Brain microvascular endothelial cell (primary cell): ENCODE data around the gene CBX8.

ENCODE experiments used
- DNase-seq: peaks from one replicate; pipeline ENCODE4 v3.0.0-alpha.2; 2020
- H3K27ac ChIP-seq: fragments of 250-450 bp; sonication (Bioruptor Pico); 2 replicates; pipeline ENCODE4 v1.5.1; 2020; ENCODE audit warnings: mild to moderate bottlenecking, moderate library complexity
- H3K27me3 ChIP-seq: fragments of 250-450 bp; sonication (Bioruptor Pico); replicated peaks from 2 replicates; pipeline ENCODE4 v1.5.1; 2020; ENCODE audit warnings: mild to moderate bottlenecking
- H3K36me3 ChIP-seq: fragments of 250-450 bp; sonication (Bioruptor Pico); replicated peaks from 2 replicates; pipeline ENCODE4 v1.5.1; 2020; ENCODE audit warnings: mild to moderate bottlenecking
- H3K4me3 ChIP-seq: 2 replicates; pipeline ENCODE4 v1.5.1; 2011; ENCODE audit warnings: low read depth, mild to moderate bottlenecking, control low read depth, low read length, moderate library complexity
- in situ Hi-C: cut with HindIII; loops from 2 replicates; pipeline ENCODE4 v1.10.0; 2017; ENCODE audit warnings: low sequenced_read_pairs, low pct_ligation_motif_present
- TF ChIP-seq, protein P1 (sequence below): IDR thresholded peaks from 2 replicates; pipeline ENCODE4 v1.5.1; 2011; ENCODE audit warnings: low read depth, mild to moderate bottlenecking, moderate library complexity, low read length, control low read depth, inconsistent platforms; ENCODE audit errors: missing control alignments

CBX8 gene

DNA sequence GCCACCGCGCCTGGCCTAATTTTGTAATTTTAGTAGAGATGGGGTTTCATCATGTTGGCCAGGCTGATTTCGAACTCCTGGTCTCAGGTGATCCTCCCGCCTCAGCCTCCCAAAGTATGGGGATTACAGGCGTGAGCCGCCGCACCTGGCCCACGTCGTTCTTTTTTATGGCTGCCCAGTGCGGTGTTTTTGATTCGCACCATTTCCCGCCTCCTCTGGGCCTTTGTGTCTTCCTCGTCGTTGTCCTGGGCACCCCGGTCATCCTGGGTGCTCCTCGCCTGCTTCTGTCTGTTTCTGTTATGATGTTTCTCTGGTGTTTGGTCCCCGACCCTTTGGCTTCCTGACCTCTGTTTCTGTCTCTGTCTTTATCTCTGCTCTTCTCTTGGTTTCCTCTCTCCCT lies 27.4 kb upstream of the CBX8 start:
- no peaks in the 10 kb centered on the region for H3K27me3 ChIP-seq
- TF ChIP-seq, protein P1, sequence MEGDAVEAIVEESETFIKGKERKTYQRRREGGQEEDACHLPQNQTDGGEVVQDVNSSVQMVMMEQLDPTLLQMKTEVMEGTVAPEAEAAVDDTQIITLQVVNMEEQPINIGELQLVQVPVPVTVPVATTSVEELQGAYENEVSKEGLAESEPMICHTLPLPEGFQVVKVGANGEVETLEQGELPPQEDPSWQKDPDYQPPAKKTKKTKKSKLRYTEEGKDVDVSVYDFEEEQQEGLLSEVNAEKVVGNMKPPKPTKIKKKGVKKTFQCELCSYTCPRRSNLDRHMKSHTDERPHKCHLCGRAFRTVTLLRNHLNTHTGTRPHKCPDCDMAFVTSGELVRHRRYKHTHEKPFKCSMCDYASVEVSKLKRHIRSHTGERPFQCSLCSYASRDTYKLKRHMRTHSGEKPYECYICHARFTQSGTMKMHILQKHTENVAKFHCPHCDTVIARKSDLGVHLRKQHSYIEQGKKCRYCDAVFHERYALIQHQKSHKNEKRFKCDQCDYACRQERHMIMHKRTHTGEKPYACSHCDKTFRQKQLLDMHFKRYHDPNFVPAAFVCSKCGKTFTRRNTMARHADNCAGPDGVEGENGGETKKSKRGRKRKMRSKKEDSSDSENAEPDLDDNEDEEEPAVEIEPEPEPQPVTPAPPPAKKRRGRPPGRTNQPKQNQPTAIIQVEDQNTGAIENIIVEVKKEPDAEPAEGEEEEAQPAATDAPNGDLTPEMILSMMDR: no peak
- no peak for DNase-seq
- in situ Hi-C loops: no loop called here
- H3K4me3 ChIP-seq: no peak overlapping the region
- H3K36me3 ChIP-seq: no peaks in the 10 kb centered on the region
- H3K27ac ChIP-seq: no peak overlapping the region

DNA sequence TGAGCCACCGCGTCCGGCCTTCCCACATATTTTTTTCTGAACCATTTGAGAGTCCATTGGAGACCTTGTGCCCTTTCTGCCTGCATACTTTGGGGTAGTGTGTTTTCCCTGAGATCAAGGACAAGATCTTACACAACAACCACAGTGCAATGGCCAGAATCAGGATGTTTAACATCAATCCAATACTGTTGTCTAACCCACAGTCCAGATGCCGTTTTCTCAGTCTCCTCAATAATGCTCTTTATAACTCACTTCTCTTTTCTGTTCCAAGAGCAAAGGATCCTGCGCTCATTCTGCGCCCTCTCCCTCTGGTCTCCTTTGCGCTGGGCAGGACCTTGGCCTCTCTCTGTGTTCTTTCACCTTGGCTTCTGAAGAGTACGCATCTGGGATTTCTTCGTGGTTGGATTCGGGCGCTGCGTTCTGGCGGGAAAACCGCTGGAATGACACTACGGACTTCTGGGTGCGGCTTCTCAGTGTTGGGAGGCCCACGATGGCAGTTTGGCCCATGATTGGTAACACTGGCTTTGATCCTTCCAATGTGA lies 25.8 kb upstream of the CBX8 start:
- no peak overlapping the region for H3K4me3 ChIP-seq
- in situ Hi-C loops: no loop called here
- H3K27me3 ChIP-seq: no peaks in the 10 kb centered on the region
- TF ChIP-seq, protein P1: no peak
- H3K36me3 ChIP-seq: no peaks in the 10 kb centered on the region
- no peak overlapping the region for H3K27ac ChIP-seq
- no peak for DNase-seq

DNA sequence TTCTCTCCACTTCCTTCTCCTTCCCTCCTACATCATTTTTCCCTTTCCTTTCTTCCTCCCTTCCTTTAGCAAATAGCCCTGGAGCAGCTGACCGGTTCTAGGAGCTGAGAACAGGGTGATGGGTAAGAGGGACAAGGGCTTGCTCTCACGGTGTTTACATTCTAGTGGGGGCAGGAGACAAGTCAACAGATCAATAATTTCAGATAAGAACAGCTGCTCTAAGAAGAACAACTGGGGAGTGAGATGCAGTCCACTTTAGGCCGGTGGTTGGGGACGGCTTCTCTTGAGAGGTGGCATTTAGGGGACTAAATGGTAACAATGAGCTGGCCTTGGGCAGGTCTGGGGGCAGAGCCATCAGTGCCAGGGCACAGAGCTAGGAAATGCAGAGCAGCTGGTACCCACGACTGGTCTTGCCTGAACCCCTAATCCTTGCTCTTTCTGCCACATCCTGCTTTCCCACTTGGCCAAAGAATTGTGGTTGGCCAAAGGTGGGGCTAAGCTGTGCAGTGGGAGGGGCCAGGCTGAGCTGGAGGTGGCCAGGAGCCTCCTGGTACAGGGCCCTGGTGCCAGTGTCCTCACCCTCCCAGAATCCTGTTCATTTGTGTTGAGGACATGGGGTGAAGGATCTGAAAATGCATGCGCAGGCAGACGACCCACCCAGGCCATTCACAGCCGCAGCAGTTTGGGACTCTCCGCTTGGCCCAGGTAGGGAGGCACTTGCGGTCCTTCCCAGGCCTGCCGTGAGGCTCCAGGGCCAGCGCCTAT lies 24.6 kb upstream of the CBX8 start:
- H3K36me3 ChIP-seq: no peaks in the 10 kb centered on the region
- no peak for DNase-seq
- in situ Hi-C loops: no loop called here
- no peak overlapping the region for H3K27ac ChIP-seq
- TF ChIP-seq, protein P1: no peak
- no peaks in the 10 kb centered on the region for H3K27me3 ChIP-seq
- no peak overlapping the region for H3K4me3 ChIP-seq

DNA sequence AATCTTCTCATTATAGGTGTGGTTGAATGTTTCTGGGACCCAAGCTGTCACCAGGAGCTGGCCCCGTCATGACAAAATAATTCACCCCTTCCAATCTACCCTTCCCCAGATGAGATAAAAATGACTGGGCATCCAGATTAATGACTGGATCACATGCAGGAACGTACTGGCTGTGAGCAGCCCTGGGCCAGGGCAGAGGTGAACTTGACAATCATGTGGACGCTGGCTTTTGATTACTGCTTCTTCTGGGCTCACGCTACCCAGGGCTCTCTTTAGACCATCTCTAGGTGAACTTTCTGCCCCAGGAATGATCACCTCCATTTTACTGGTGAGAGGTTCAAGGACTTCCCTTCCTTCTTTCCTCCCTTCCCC lies 24.1 kb upstream of the CBX8 start:
- no peak overlapping the region for H3K4me3 ChIP-seq
- no peaks in the 10 kb centered on the region for H3K36me3 ChIP-seq
- no peak for DNase-seq
- H3K27me3 ChIP-seq: peaks cover 5% of the 10 kb centered on the region
- TF ChIP-seq, protein P1: no peak
- H3K27ac ChIP-seq: no peak overlapping the region
- in situ Hi-C loops: no loop called here

DNA sequence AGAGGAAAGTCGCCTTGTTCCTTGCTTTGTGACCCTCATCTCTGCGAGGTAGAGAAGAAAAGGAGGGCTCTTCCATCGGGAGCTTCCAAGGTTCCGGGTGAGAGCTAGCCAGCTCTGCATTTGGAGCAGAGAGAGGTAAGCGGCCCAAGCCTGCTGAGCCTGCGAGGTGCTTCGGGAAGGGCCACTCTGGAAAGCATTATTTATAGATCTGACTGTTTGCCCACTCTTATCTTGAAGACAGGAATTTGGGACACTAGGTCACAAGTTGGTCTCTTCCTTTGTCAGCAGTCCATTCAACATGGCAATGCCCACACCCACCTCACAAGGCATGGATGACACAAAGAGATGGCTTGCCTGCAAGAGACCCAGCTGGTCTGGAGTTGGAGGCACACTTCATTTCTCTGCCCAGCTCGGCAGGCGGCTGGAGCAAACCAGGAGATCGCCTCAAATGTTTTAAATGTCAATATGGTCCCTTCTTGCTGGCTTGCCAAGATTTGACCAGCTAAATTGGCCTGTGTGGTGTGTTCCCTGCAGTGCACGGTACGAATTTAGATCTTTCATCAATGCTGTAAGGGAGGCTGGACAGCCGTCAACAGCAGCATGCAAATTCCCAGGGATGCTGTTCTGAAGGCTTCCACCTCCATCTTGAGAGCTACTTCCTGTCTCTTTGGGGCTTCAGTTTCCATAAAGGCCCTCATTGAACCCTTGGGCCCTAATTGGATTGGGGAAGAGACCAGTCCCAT lies 22.8 kb upstream of the CBX8 start:
- Histone ChIP-seq H3K36me3 (no peaks in the 10 kb centered on the region), H3K27ac (no peak overlapping the region), H3K27me3 (peaks cover 17% of the 10 kb centered on the region), H3K4me3 (no peak overlapping the region)
- in situ Hi-C loops: no loop called here
- TF ChIP-seq, protein P1: no peak
- no peak for DNase-seq
